RWPE1 (cell line): ENCODE measurements around the gene CHKB.

ENCODE experiments used
- CTCF ChIA-PET: fragments of 350-600 bp; sonication (Branson Sonifier 250); formaldehyde crosslinking; extraction: SDS; loops from one replicate; lab custom pipeline; 2021; lab: Yijun Ruan, JAX
- POLR2A ChIA-PET: fragments of 400-600 bp; formaldehyde crosslinking; extraction: SDS; loops from one replicate; lab custom pipeline; 2020; ENCODE audit warnings: antibody characterized with exemption; ENCODE audit not compliant: low non-redundant PET; lab: Yijun Ruan, JAX
- DNase-seq: peaks from one replicate; pipeline ENCODE4 v3.0.0; 2012; ENCODE audit warnings: low spot score
- H3K27ac ChIP-seq: fragments of 450-650 bp; 2 replicates; pipeline ENCODE4 v1.5.1; 2017
- TF ChIP-seq, protein P1 (sequence below): fragments of 450-650 bp; conservative IDR thresholded peaks from 2 replicates; pipeline ENCODE4 v1.5.1; 2017; ENCODE audit warnings: low read depth, mild to moderate bottlenecking

The CHKB gene

DNA sequence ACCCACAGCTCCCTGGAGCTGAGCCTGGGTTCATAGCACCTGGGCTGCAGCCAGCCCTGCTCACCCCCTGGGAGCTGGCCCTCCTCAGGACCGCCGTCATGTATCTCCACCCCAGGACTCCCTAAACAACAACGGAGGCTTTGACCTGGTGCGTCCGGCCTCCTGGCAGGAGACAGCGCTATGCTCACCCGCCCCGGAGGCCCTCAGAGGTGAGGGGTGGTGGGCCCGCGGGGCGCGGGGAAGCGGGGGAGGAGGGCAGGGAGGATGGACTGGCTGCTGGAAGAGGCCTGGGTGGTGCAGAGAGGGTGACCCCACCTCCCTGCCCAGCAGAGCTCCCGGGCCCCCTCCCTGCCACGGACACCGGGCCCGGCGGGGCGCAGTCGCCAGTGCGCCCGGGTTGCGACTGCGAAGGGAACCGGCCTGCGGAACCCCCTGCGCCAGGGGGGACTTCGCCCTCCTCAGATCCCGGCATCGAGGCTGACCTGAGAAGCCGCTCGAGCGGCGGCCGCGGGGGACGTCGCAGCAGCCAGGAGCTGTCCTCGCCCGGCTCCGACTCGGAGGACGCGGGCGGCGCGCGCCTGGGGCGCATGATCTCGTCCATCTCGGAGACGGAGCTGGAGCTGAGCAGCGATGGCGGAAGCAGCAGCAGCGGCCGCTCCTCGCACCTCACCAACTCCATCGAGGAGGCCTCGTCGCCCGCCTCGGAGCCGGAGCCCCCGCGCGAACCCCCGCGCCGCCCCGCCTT lies 21.0 kb upstream of the CHKB start:
- no peak for DNase-seq
- no peak overlapping the region for H3K27ac ChIP-seq
- ChIA-PET CTCF (no interaction called here), POLR2A (no interaction called here)
- TF ChIP-seq, protein P1, sequence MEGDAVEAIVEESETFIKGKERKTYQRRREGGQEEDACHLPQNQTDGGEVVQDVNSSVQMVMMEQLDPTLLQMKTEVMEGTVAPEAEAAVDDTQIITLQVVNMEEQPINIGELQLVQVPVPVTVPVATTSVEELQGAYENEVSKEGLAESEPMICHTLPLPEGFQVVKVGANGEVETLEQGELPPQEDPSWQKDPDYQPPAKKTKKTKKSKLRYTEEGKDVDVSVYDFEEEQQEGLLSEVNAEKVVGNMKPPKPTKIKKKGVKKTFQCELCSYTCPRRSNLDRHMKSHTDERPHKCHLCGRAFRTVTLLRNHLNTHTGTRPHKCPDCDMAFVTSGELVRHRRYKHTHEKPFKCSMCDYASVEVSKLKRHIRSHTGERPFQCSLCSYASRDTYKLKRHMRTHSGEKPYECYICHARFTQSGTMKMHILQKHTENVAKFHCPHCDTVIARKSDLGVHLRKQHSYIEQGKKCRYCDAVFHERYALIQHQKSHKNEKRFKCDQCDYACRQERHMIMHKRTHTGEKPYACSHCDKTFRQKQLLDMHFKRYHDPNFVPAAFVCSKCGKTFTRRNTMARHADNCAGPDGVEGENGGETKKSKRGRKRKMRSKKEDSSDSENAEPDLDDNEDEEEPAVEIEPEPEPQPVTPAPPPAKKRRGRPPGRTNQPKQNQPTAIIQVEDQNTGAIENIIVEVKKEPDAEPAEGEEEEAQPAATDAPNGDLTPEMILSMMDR = no peak

DNA sequence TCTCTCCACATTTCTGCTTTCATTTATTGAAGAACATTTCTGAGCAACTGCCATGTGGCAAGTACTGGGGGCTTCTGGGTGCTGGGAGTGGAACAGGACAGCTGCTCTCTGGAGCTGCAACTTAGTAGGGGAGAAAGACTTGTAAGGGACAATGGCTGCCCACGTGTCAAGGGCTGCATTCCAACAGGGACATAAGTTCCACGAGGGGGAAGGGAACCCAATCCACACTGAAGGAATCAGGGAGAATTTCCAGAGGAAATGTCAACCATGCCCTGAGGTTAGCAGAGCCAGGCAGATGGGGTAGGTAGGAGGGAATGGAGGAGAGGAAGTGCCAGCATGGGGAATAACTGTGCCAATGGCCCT lies 19.7 kb upstream of the CHKB start:
- TF ChIP-seq, protein P1 = no peak
- CTCF ChIA-PET = no interaction called here
- POLR2A ChIA-PET = no interaction called here
- H3K27ac ChIP-seq = no peak overlapping the region
- no peak for DNase-seq

DNA sequence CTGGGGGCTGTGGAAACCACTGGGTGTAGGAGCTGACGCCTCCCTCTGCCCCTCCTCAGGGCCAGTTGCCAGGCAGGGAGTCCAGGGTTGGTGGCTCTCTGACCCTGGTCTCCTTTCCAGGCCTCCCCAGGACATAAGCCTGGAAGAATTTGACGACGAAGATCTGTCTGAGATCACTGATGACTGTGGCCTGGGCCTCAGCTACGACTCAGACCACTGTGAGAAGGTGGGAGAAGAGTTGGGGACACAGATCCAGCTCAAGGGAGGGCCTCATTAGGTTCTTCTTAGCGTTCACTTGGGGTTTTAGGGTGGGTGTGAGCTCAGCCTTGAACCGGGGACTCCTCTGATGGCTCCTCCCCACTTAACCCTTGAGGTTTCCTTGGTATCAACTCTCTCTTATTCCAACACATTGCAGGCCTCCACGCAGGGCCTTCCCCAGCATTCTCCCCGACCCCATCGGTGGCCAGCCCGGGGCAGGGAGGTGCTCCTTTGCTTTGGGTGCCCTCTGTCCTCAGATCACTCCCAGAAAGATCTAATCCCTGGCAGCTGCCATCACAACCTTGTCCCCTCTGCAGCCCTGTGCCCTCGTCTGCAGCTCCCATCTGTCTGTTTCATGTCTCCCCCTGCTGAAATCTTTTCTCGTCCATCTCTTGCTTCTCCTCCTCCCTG lies 19.2 kb upstream of the CHKB start:
- DNase-seq = no peak
- H3K27ac ChIP-seq = no peak overlapping the region
- ChIA-PET POLR2A (no interaction called here), CTCF (no interaction called here)
- TF ChIP-seq, protein P1 = no peak

GRCh38 chr22:50600967-50601668 lies 18.5 kb upstream of the CHKB start:
- CTCF ChIA-PET = no interaction called here
- TF ChIP-seq, protein P1 = no peak
- no peak for DNase-seq
- H3K27ac ChIP-seq = no peak overlapping the region
- POLR2A ChIA-PET = no interaction called here

GRCh38 chr22:50600538-50600937 lies 17.9 kb upstream of the CHKB start, which contains the start of gene MAPK8IP2:
MAPK8IP2 (plus strand) TSS chr22:50600793; CDS start chr22:50600819, 26 bp downstream.
- TF ChIP-seq, protein P1 = no peak
- DNase-seq = no peak
- ChIA-PET POLR2A (no interaction called here), CTCF (no interaction called here)
- H3K27ac ChIP-seq = no peak within 1 kb of the TSS

DNA sequence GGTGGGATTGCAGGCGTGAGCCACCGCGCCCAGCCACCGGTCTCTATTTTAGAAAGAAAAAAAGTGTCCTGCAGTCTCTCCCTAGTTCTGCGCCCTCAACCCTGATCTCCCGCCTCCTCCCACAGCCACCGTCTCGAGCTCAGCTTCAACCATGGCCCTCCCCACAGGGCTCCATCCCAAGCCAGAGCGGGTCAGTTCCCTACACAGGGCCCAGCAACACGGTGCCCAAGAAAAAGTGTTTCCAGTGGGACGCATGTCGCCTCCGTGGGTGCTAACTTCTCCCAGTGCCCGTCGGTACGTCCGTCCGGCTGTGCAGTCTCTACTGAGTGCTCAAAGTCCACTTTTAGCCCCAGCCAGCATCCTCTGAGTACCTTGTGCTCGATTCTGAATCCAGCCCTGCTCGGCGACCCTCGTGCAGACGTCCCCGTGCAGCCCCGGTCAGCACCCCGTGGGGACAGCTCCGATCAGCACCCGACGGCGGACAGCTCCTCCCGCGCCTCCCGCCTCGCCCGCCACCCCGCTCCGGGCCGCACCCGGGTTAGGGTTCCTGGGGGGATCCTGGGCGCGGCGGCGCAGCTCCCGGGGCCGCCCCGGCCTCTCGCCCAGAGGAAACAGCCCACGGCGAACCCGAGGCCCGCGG lies 17.3 kb upstream of the CHKB start:
- peak; percentile 56 for DNase-seq
- CTCF ChIA-PET = no interaction called here
- POLR2A ChIA-PET = no interaction called here
- no peak overlapping the region for H3K27ac ChIP-seq
- TF ChIP-seq, protein P1 = no peak
